Activated naive CD8-positive, alpha-beta T cell treated with anti-CD3 and anti-CD28 coated beads for 36 hours (primary cell): ENCODE data around the gene VKORC1. TPM values are rescaled to one million over a fixed set of nuclear protein-coding genes. Genes with fewer than 3 reads are reported as not detected.

ENCODE experiments used
- DNase-seq: peaks from one replicate; pipeline ENCODE4 v3.0.0; 2021
- H3K27ac Mint-ChIP-seq: one replicate; pipeline ENCODE4 v1.8.0; 2022; ENCODE audit warnings: mild to moderate bottlenecking, moderate library complexity, mixed read lengths
- H3K27me3 Mint-ChIP-seq: one replicate; pipeline ENCODE4 v1.8.0; 2022; ENCODE audit warnings: mild to moderate bottlenecking, mixed read lengths
- H3K36me3 Mint-ChIP-seq: one replicate; pipeline ENCODE4 v1.8.0; 2021; ENCODE audit warnings: mild to moderate bottlenecking, mixed read lengths
- H3K4me1 Mint-ChIP-seq: one replicate; pipeline ENCODE4 v1.8.0; 2021; ENCODE audit warnings: mixed read lengths
- H3K4me3 Mint-ChIP-seq: one replicate; pipeline ENCODE4 v1.8.0; 2022; ENCODE audit warnings: mild to moderate bottlenecking, moderate library complexity, mixed read lengths
- H3K9me3 Mint-ChIP-seq: one replicate; pipeline ENCODE4 v1.8.0; 2022; ENCODE audit warnings: mixed read lengths
- total RNA-seq, 2 experiments: library from RNA; stranded (reverse); gene quantifications; one replicate each; pipeline ENCODE4 v1.2.3, GENCODE V29; 2021

Gene VKORC1
- total RNA-seq, 2 experiments from 2014 or later = 57.9 to 61.3 TPM

DNA sequence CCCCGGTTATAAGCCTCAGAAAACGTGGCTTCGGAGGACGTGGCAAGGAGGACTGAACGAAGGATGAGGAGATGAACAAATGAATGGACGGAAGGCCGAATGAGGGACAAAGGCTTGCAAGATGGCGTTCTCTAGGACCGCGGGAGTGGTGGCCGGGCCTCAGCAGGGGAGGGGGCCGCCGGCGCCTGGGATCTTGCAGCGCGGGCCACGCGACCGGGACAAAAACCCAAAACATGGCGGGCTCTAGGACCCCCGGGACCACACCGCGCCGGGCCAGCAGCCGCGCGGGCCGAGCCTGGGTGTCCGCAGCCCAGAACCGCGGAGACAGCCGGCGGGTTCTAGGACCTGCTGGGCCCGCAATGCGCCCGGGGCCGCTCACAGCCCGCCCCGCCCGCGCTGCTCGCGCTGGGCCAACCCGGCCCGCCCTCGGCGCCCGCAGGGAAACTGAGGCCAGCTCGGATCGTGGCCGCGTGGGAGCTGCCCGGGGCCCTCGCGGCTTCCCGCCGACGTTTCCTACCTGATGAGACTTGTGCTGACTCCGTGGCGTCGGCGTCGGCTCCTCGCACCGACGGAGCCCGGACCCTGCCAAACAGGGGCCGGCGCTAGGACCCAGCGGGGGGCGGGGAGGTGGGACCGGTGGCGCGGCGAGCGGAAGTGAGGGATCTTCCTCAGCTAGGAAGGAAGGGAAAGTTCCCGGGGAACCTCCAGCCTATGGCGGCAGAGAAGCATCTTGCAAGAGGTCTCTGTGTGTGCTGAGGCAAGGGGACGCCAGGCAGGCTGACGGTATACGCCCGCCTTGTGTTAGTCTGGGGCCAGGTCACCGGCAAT is 21.2 kb downstream of the VKORC1 start:
- DNase-seq = peak; percentile 90
- peaks cover 34% of the 10 kb centered on the region for H3K4me1 Mint-ChIP-seq
- H3K9me3 Mint-ChIP-seq = no peaks in the 10 kb centered on the region
- H3K4me3 Mint-ChIP-seq = peak overlapping the region; percentile 98
- peak overlapping the region; percentile 96 for H3K27ac Mint-ChIP-seq
- H3K36me3 Mint-ChIP-seq = peaks cover 21% of the 10 kb centered on the region
- no peaks in the 10 kb centered on the region for H3K27me3 Mint-ChIP-seq

DNA sequence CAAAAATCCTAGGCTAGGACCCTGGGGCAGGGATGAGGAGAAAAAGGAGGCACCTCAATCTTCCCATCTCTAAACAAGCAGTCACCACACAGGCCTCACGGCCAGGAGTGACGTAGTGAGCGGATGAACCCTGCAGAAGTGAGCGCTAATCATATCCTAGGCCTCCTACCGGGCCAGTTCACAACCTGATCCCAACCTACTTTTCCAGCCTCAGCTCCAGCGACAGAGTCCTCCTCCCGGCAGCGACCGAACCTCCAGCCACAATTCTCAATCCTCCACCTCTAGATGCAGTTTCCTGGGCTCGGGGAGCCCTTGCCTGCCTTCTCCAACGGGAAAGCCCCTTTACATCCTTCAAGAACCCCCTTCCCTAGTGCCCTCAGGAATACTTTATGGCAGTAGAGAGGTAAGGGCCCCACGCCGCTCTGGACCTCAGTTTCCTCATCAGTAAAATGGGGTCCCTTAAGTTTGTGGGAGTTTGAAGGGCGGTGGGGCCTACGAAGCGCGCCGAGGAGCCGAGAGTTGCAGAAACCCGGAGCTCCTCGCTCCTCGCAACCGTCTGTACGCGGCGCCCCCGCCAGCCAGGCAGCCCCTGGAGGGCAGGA is 22.0 kb downstream of the VKORC1 start:
- Mint-ChIP-seq H3K27me3 (no peaks in the 10 kb centered on the region), H3K27ac (peak overlapping the region; percentile 96), H3K36me3 (peaks cover 15% of the 10 kb centered on the region), H3K4me3 (peak overlapping the region; percentile 98), H3K9me3 (no peaks in the 10 kb centered on the region), H3K4me1 (peaks cover 30% of the 10 kb centered on the region)
- DNase-seq = no peak

DNA sequence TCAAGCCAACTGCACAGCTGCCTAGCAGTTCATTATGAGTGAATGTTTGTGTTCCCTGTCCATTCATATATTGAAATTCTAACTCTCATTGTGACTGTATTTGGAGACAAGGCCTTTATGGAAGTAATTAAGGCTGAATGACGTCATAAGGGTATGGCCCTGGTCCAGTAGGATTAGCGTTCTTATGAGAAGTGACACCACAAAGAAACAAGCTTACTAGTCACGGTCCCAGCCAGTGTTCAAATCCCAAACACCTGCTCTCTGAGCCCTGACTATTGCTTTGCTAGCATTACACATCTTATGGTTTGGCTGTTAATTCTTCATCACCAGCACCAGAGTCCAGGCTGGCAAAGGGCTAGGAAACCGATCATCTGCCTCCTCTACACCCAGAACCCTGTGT is 22.7 kb downstream of the VKORC1 start:
- peak overlapping the region; percentile 98 for H3K4me3 Mint-ChIP-seq
- DNase-seq = no peak
- H3K36me3 Mint-ChIP-seq = peaks cover 14% of the 10 kb centered on the region
- H3K9me3 Mint-ChIP-seq = no peaks in the 10 kb centered on the region
- H3K4me1 Mint-ChIP-seq = peaks cover 30% of the 10 kb centered on the region
- H3K27me3 Mint-ChIP-seq = no peaks in the 10 kb centered on the region
- H3K27ac Mint-ChIP-seq = peak overlapping the region; percentile 96

DNA sequence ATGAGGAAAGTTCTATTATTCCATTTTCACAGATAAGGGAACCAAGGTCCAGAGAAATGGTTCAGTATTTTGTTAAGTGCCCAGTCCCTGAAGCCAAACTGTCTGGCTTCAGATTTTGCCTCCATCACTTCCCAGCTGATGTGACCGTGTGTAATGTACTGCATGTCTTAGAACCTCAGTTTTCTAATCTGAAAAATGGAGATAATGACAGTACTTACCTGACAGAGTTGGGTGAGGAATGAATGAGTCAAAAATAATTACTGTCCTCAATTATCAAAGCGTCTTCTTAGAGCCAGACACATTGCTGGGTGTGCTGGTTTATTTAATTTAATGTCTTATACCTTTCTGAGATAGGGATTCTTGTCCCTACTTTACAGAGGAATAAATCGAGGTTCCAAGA is 27.3 kb downstream of the VKORC1 start:
- Mint-ChIP-seq H3K27me3 (no peaks in the 10 kb centered on the region), H3K36me3 (peaks cover 17% of the 10 kb centered on the region), H3K4me1 (peaks cover 43% of the 10 kb centered on the region), H3K9me3 (no peaks in the 10 kb centered on the region), H3K4me3 (no peak overlapping the region), H3K27ac (no peak overlapping the region)
- no peak for DNase-seq

DNA sequence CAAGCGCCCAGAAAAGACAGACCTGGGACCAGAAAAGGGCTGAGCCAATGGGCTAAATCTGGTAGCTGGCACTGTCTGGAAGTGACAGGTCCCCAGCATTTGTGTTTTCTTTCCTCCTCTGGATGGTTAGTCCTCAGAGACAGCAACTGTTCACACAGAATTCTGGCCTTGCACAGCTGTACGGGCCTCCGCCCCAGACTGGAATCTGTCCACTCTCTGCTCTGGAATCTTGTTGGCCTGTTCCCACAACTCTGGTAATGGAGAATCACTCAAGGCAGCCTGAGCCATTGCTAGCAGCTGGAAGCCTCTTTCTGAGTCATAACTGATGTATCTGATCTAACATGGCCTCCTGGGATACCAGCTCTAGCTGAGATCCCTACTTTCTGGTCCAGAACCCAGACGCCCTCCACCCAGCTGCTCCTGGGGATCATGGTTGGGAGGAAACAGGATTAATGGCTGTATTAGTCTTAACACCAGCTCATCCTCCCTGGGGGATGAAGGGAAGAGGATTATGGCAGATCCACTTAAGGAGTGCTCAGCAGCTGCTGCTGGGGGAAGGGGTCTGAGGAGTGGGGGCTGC is 29.6 kb downstream of the VKORC1 start:
- Mint-ChIP-seq H3K4me3 (peak overlapping the region; percentile 7), H3K4me1 (peaks cover 34% of the 10 kb centered on the region), H3K9me3 (no peaks in the 10 kb centered on the region), H3K27me3 (no peaks in the 10 kb centered on the region), H3K27ac (peak overlapping the region; percentile 3), H3K36me3 (peaks cover 16% of the 10 kb centered on the region)
- DNase-seq = no peak

DNA sequence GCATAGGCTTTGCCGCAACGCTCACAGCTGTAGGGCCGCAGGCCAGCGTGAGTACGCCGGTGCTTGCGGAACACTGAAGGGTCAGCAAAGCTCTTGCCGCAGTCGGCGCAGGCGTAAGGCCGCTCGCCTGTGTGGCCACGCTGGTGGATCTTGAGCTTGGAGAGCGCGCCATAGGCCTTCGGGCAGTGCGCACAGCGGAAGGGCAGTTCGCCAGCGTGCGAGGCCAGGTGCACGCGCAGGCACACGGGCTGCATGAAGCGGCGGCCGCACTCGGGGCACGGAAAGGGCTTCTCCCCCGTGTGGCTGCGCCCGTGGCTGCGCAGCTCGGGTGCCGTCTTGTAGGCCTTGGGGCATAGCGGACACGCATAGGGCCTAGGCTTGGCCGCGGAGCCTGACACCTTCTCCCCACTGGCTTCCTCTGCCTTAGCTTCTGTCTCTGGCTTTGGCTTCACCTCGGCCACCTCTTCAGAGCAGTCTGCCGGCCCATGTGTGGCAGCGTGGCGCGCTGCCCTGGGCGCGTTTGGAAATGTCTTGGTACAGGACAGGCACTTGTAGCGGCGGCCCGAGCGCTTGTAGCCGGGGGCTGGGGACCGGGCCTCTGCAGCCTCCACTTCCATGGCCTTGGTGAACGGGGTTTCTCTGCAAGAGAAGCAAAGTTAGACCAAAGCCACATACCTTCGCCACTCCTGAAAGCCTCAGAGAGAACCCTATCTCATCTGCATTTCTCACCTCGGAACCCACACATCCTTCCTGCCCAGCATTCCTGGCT is 30.6 kb downstream of the VKORC1 start:
- no peaks in the 10 kb centered on the region for H3K9me3 Mint-ChIP-seq
- peaks cover 31% of the 10 kb centered on the region for H3K4me1 Mint-ChIP-seq
- no peak overlapping the region for H3K4me3 Mint-ChIP-seq
- H3K27me3 Mint-ChIP-seq = no peaks in the 10 kb centered on the region
- peaks cover 16% of the 10 kb centered on the region for H3K36me3 Mint-ChIP-seq
- no peak for DNase-seq
- peak overlapping the region; percentile 3 for H3K27ac Mint-ChIP-seq

DNA sequence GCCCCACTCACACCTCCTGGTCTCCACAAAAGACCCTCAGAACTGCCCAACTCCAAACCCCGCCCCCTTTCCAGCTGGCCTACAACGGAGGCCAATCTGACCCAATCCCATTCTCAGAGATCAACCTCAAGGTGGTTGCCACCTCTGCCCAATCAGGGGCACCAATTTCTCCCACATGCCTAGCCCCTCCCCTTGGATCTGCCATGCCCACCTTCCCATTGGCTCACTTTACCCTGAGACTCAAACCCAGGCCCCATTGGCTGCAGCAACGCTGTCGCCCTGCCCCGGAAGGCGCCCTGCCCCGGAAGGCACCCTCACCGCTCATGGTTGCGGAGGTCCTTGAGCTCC is 31.1 kb downstream of the VKORC1 start:
- H3K9me3 Mint-ChIP-seq = no peaks in the 10 kb centered on the region
- peaks cover 16% of the 10 kb centered on the region for H3K36me3 Mint-ChIP-seq
- no peak overlapping the region for H3K4me3 Mint-ChIP-seq
- H3K4me1 Mint-ChIP-seq = peaks cover 28% of the 10 kb centered on the region
- no peak overlapping the region for H3K27ac Mint-ChIP-seq
- no peak for DNase-seq
- H3K27me3 Mint-ChIP-seq = no peaks in the 10 kb centered on the region

DNA sequence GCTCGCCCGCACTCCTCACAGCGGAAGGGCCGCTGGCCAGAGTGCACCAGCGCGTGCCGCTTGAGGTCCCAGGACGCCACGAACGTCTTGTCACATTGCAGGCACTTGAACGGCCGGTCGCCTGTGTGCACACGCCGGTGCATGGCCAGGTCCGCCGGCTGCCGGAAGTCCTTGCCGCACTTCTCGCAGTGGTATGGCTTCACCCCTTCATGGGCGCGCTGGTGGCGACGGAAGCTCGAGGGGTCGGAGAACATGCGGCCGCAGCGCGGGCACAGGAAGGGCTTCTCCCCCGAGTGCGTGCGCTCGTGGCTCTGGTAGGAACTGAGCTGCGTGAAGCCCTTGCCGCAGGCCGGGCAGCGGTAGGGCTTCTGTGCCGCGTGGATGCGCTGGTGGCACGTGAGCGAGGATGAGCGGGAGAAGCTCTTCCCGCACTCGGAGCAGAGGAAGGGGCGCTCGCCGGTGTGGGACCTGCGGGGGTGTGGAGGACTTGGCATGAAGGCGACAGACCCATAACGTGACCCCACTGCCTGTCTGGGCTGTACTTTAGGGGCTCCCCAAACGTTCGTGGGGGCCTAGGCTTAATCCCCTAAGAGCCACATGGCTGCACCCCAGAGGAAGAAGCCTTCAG is 32.7 kb downstream of the VKORC1 start:
- no peak overlapping the region for H3K4me3 Mint-ChIP-seq
- no peak overlapping the region for H3K27ac Mint-ChIP-seq
- no peaks in the 10 kb centered on the region for H3K27me3 Mint-ChIP-seq
- H3K36me3 Mint-ChIP-seq = peaks cover 16% of the 10 kb centered on the region
- peaks cover 28% of the 10 kb centered on the region for H3K4me1 Mint-ChIP-seq
- no peak for DNase-seq
- no peaks in the 10 kb centered on the region for H3K9me3 Mint-ChIP-seq

DNA sequence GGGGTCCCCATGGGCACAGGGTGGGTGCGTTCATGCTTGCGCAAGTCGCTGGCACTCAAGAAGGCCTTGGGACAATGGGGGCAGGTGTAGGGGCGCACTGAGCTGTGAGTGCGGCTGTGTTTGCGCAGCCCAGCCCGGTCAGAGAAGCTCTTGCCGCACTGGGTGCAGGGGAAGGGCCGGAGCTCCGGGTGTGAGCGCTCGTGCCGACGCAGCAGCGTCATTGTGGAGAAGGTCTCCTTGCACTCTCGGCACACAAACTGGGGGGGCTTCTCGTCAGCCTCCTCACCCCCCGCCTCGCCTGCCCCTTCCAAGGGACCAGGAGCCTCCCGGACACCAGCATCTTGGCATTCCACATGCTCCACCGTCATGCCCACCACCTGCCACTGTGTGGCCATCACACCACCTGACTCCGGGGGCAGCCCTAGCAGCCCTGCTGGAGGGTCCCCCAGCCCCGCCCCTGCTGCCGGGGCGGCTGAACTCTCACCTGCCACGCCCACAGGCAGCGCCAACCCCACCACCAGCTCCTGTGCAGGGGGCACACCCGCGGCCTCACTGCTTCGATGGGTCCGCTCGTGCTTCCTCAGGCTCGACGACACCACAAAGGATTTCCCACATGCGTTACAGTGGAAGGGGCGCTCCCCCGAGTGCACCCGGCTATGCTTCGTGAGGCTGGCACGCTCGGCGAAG is 33.3 kb downstream of the VKORC1 start:
- no peak overlapping the region for H3K4me3 Mint-ChIP-seq
- H3K4me1 Mint-ChIP-seq = peaks cover 27% of the 10 kb centered on the region
- no peaks in the 10 kb centered on the region for H3K9me3 Mint-ChIP-seq
- H3K36me3 Mint-ChIP-seq = peaks cover 18% of the 10 kb centered on the region
- no peak for DNase-seq
- no peaks in the 10 kb centered on the region for H3K27me3 Mint-ChIP-seq
- no peak overlapping the region for H3K27ac Mint-ChIP-seq

DNA sequence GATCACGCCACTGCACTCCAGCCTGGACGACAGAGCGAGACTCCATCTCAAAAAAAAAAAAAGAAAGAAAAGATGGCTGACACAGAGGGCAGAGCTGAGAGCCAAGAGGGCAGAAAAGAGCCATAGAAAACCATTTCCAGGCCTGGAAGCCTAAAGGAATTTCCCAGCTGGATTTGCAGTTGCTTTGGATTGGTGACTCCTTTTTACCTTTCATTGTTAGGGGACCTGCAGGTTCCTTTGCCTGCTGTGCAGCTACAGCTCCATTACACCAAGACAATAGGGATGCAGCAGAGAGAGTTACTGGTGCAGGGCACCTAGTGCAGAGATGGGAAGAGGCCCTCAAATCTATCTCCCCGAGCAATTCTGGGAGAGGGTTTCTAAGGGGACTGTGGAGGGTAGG is 39.0 kb downstream of the VKORC1 start:
- H3K4me1 Mint-ChIP-seq = peaks cover 3% of the 10 kb centered on the region
- H3K27ac Mint-ChIP-seq = no peak overlapping the region
- peaks cover 6% of the 10 kb centered on the region for H3K36me3 Mint-ChIP-seq
- H3K27me3 Mint-ChIP-seq = no peaks in the 10 kb centered on the region
- no peak for DNase-seq
- no peaks in the 10 kb centered on the region for H3K9me3 Mint-ChIP-seq
- no peak overlapping the region for H3K4me3 Mint-ChIP-seq

DNA sequence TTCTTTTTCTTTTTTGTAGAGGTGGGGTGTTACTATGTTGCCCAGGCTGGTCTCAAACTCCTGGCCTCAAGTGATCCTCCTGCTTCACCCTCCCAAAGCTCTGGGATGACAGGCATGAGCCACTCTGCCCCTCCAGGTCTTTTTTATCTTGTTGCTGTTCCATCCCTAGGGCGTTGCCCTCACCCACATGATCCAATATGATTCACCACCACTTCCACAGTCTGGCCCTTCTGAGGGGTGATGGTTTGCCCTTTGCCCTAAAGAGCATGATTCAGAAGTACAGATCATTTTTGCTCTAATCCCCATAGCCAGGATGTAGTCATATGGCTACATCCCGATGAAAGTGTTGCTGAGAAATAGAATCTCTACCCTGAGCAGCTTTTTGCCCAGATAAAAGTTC is 42.5 kb downstream of the VKORC1 start:
- Mint-ChIP-seq H3K9me3 (no peaks in the 10 kb centered on the region), H3K27me3 (no peaks in the 10 kb centered on the region), H3K27ac (no peak overlapping the region), H3K36me3 (peaks cover 4% of the 10 kb centered on the region), H3K4me1 (peaks cover 3% of the 10 kb centered on the region), H3K4me3 (no peak overlapping the region)
- no peak for DNase-seq

DNA sequence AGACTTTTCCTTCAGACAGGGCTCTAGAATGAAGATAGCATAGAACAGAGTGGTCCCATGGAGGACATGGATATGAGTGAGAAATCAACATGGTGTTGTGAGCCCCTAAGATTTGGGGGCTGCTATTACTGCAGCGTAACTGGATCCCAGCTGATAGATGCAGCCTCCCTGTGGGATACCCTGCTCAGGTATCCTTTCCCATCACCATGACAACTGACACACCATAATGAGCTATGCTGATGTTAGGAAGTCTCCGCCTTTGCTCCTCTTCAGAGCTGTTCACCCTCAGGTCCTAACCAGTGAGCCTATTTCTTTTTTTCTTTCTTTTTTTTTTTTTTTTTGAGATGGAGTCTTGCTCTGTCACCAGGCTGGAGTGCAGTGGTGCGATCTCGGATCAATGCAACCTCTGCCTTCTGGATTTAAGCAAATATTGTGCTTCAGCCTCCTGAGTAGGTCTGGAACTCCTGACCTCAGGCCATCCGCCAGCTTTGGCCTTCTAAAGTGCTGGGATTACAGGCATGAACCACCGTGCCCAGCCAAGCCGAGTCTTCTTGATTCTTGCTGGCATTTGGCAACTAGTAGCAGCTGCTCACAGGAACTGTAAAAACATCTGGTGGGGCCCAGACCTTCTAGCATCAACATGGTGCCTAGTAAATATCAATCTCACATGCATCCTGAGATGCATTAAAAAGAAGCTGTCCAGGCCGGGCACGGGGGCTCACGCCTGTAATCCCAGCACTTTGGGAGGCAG is 44.1 kb downstream of the VKORC1 start:
- H3K4me3 Mint-ChIP-seq = no peak overlapping the region
- no peaks in the 10 kb centered on the region for H3K27me3 Mint-ChIP-seq
- DNase-seq = no peak
- H3K27ac Mint-ChIP-seq = no peak overlapping the region
- H3K4me1 Mint-ChIP-seq = peaks cover 3% of the 10 kb centered on the region
- H3K36me3 Mint-ChIP-seq = no peaks in the 10 kb centered on the region
- no peaks in the 10 kb centered on the region for H3K9me3 Mint-ChIP-seq

DNA sequence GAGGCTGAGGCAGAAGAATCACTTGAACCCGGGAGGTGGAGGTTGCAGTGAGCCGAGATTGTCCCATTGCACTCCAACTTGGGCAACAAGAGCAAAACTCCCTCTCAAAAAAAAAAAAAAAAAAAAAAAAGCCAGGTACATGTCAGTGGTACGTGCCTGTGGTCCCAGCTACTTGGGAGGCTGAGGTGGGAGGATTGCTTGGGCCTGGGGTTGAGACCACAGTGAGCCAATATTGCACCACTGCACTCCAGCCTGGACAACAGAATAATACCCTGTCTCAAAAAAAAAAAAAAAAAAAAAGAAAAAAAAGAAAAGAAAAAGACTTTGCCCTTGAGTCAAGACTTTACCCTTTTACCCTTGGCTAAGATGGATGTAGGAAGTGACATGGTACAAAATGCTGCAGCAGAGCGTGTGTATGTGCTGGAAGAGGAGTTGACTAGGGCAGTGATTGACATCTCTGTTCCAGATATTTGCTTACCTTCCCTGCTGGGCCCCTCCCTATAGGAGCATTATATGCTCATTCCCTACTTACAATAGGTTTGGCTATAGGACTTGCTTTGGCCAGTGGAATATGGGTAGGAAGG is 50.6 kb downstream of the VKORC1 start:
- H3K27ac Mint-ChIP-seq = peak overlapping the region; percentile 38
- DNase-seq = no peak
- H3K4me1 Mint-ChIP-seq = no peaks in the 10 kb centered on the region
- H3K36me3 Mint-ChIP-seq = no peaks in the 10 kb centered on the region
- H3K4me3 Mint-ChIP-seq = no peak overlapping the region
- no peaks in the 10 kb centered on the region for H3K27me3 Mint-ChIP-seq
- H3K9me3 Mint-ChIP-seq = no peaks in the 10 kb centered on the region
